ENCODE data around the gene RAMP1. TPM values are rescaled to one million over a fixed set of nuclear protein-coding genes. Genes with fewer than 3 reads are reported as not detected.

Gene RAMP1
- total RNA-seq, 2 donors from 2014 or later: 75.3 to 300 TPM

- DNase-seq (ENCODE audit: low spot score): no peak
- peaks cover 3% of the 10 kb centered on the region for H3K4me1 ChIP-seq (replicated peaks)
- H3K27ac ChIP-seq: no peak overlapping the region
- no peaks in the 10 kb centered on the region for H3K9me3 ChIP-seq
- TF ChIP-seq POLR2AphosphoS5 (IDR thresholded peaks at IDR 0.05) (no peak), POLR2A (IDR thresholded peaks at IDR 0.05) (no peak), CTCF (IDR thresholded peaks at IDR 0.05) (no peak)
- H3K4me3 ChIP-seq: no peak overlapping the region
- 91% methylated on average over 8 of the region's 8 CpGs for WGBS
- H3K27me3 ChIP-seq (replicated peaks; ENCODE audit: insufficient read depth): no peaks in the 10 kb centered on the region
- H3K36me3 ChIP-seq: no peaks in the 10 kb centered on the region
- intact Hi-C loops (cut with DNase I): loop anchor here (1.0 to 10.0 kb wide), 5 partner anchors 65 to 406 kb away; partner anchors contain the start of genes SCLY and UBE2F
Measured at GRCh38 chr2:237857791-237858190, 1.6 kb upstream of the RAMP1 start.

GRCh38 chr2:237858294-237859081 is 935 bp upstream of the RAMP1 start:
- H3K27ac ChIP-seq: peak overlapping the region; percentile 76 to 78
- peak overlapping the region; percentile 48 to 58 for H3K4me3 ChIP-seq
- intact Hi-C loops (cut with DNase I): loop anchor here (1.0 to 10.0 kb wide), 5 partner anchors 64 to 405 kb away; partner anchors contain the start of genes SCLY and UBE2F
- TF ChIP-seq POLR2AphosphoS5 (IDR thresholded peaks at IDR 0.05) (peak; percentile 48), CTCF (IDR thresholded peaks at IDR 0.05) (peak; percentile 22 to 88 (median 75)), POLR2A (IDR thresholded peaks at IDR 0.05) (no peak)
- peak; percentile 71 for DNase-seq (ENCODE audit: low spot score)
- WGBS: 43% methylated on average over 14 of the region's 14 CpGs
- no peaks in the 10 kb centered on the region for H3K36me3 ChIP-seq
- H3K27me3 ChIP-seq (replicated peaks; ENCODE audit: insufficient read depth): no peaks in the 10 kb centered on the region
- peaks cover 3% of the 10 kb centered on the region for H3K4me1 ChIP-seq (replicated peaks)
- H3K9me3 ChIP-seq: no peaks in the 10 kb centered on the region

GRCh38 chr2:237859082-237859433 is 365 bp upstream of the RAMP1 start:
- WGBS: 41% methylated on average over 14 of the region's 15 CpGs
- TF ChIP-seq POLR2AphosphoS5 (IDR thresholded peaks at IDR 0.05) (no peak), CTCF (IDR thresholded peaks at IDR 0.05) (no peak), POLR2A (IDR thresholded peaks at IDR 0.05) (no peak)
- Histone ChIP-seq H3K4me1 (replicated peaks) (peaks cover 3% of the 10 kb centered on the region), H3K27me3 (replicated peaks; ENCODE audit: insufficient read depth) (no peaks in the 10 kb centered on the region), H3K4me3 (peak overlapping the region; percentile 48 to 58), H3K36me3 (no peaks in the 10 kb centered on the region), H3K27ac (peak overlapping the region; percentile 76 to 78), H3K9me3 (no peaks in the 10 kb centered on the region)
- DNase-seq (ENCODE audit: low spot score): no peak
- intact Hi-C loops (cut with DNase I): loop anchor here (5.0 to 10.0 kb wide), 4 partner anchors 63 to 306 kb away; partner anchors contain the start of genes SCLY and UBE2F

GRCh38 chr2:237860273-237860935 is 981 bp downstream of the RAMP1 start:
- DNase-seq (ENCODE audit: low spot score): no peak
- peak overlapping the region; percentile 48 to 58 for H3K4me3 ChIP-seq
- no peaks in the 10 kb centered on the region for H3K9me3 ChIP-seq
- intact Hi-C loops (cut with DNase I): loop anchor here (5.0 kb wide), 1 partner anchor 37 kb away; no protein-coding TSS in a partner anchor
- H3K27me3 ChIP-seq (replicated peaks; ENCODE audit: insufficient read depth): no peaks in the 10 kb centered on the region
- TF ChIP-seq POLR2A (IDR thresholded peaks at IDR 0.05) (no peak), POLR2AphosphoS5 (IDR thresholded peaks at IDR 0.05) (no peak), CTCF (IDR thresholded peaks at IDR 0.05) (no peak)
- peak overlapping the region; percentile 76 to 78 for H3K27ac ChIP-seq
- H3K36me3 ChIP-seq: no peaks in the 10 kb centered on the region
- peaks cover 3% of the 10 kb centered on the region for H3K4me1 ChIP-seq (replicated peaks)
- 28% methylated on average over 22 of the region's 22 CpGs for WGBS

Data from prostate gland (tissue), 2 donors.